GM12878 (cell line): Measurements from ENCODE around the gene PCDHGA1. TPM values are rescaled to one million over a fixed set of nuclear protein-coding genes. Genes with fewer than 3 reads are reported as not detected.

Experiments used
- E2F8 ChIP-seq: fragments of 450-650 bp; IDR thresholded peaks from 2 replicates; pipeline ENCODE4 v1.6.1; 2018; ENCODE audit warnings: mild to moderate bottlenecking, low read depth, moderate library complexity; ENCODE audit not compliant: partially characterized antibody
- GATAD2B ChIP-seq: fragments of 450-650 bp; conservative IDR thresholded peaks from 2 replicates; pipeline ENCODE4 v1.6.1; 2017; ENCODE audit warnings: low read depth, mild to moderate bottlenecking, moderate library complexity
- IKZF2 ChIP-seq, 2 experiments: fragments of 450-650 bp; IDR thresholded peaks; 2 replicates each; pipeline ENCODE4 v1.6.1; 2017; ENCODE audit warnings: mild to moderate bottlenecking in 2 of 2, moderate library complexity in 2 of 2
- POLR2AphosphoS2 ChIP-seq: IDR thresholded peaks from 2 replicates; pipeline ENCODE4 v1.6.1; 2011; ENCODE audit warnings: low read depth, mild to moderate bottlenecking, low read length, improper control_type of control experiment, moderate library complexity
- SIN3A ChIP-seq: IDR thresholded peaks from 2 replicates; pipeline ENCODE4 v1.6.1; 2012; ENCODE audit warnings: low read depth, low read length, improper control_type of control experiment
- polyA plus RNA-seq, 11 experiments: library from polyadenylated mRNA; depleted of rRNA in 4 of 11; unstranded in 6 of 11; stranded (reverse) in 5 of 11; fragments of >200 nt; fragmentation: Nextera tagmentation in 4 of 11; fragmentation: Illumina TruSeq in 1 of 11; extraction: Ambion mirVana in 4 of 11; extraction: Trizol in 1 of 11; gene quantifications; 1 replicate in 1 of 11; 2 replicates in 10 of 11; pipeline versions ENCODE4 v1.2.1 to v1.2.3, GENCODE V29; 2011 to 2016; ENCODE audit warnings: inconsistent platforms in 2 of 11, missing spikeins in 2 of 11, low read depth in 1 of 11
- total RNA-seq, 4 experiments: library from RNA; depleted of rRNA in 3 of 4; stranded (reverse); fragments of >200 nt in 3 of 4; fragmentation: Illumina TruSeq in 1 of 4; extraction: Trizol in 1 of 4; gene quantifications; 2 replicates each; pipeline versions ENCODE4 v1.2.1 to v1.2.3, GENCODE V29; 2013 to 2021
- TF ChIP-seq, protein P1 (sequence below): fragments of 450-650 bp; IDR thresholded peaks from 2 replicates; pipeline ENCODE4 v1.6.1; 2017; ENCODE audit warnings: low read depth, mild to moderate bottlenecking, moderate library complexity
- TF ChIP-seq, protein P2 (sequence below): fragments of 150-350 bp; IDR thresholded peaks from 2 replicates; pipeline ENCODE4 v1.6.1; 2016; ENCODE audit warnings: low read depth, low read length
- TF ChIP-seq, protein P3 (sequence below): fragments of 450-650 bp; formaldehyde crosslinking; IDR thresholded peaks from 2 replicates; pipeline ENCODE4 v1.4.0; 2022; ENCODE audit warnings: mild to moderate bottlenecking, moderate library complexity

Gene PCDHGA1
- total and polyA plus RNA-seq, 10 of the 15 experiments (the other 5 are each of a cell fraction or from before 2014, with no cell fraction given): 0.02 to 0.51 (median 0.19) TPM; not detected in 3

DNA sequence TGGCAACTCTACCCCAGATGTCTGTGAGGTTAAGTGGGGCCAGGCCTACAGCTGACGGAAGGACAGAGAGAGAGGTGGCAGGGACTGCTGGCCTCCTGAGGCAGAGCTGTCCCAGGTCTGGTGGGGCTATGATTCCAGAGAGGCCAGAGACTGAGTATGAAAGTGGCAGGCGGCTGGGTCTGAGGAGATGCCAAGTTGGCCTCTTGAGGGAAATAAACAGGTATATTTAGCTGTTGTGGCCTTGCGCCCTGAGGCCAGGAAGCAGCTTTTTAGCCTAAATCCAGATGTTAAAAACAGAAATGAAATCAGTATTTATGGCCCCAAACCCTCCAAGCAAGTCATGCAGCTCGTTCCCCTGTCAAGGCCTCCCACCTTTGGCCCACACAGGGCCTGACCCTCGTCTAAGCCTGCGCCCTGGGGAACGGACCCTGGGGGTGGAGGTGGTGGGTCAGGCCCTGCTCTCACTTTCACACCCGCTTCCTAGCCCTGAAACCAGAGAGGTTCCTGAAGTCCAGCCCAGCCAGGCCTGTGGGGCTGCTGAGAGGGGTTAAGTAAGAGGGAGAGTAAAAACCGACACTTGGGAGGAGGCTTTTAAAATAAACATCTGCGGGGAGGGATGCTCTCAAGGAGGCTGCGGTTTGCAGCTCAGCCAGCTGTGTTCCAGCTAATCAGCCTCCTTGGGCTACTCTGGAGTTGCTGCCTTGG, 177.2 kb downstream of the PCDHGA1 start (continued):
- TF ChIP-seq, protein P1, sequence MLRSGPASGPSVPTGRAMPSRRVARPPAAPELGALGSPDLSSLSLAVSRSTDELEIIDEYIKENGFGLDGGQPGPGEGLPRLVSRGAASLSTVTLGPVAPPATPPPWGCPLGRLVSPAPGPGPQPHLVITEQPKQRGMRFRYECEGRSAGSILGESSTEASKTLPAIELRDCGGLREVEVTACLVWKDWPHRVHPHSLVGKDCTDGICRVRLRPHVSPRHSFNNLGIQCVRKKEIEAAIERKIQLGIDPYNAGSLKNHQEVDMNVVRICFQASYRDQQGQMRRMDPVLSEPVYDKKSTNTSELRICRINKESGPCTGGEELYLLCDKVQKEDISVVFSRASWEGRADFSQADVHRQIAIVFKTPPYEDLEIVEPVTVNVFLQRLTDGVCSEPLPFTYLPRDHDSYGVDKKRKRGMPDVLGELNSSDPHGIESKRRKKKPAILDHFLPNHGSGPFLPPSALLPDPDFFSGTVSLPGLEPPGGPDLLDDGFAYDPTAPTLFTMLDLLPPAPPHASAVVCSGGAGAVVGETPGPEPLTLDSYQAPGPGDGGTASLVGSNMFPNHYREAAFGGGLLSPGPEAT: no peak
- TF ChIP-seq IKZF2 (IDR thresholded peaks at IDR 0.05): peak; percentile 47 to 52; a peak in 3 of 4 replicates
- TF ChIP-seq GATAD2B: peak; percentile 82
- TF ChIP-seq, protein P2, sequence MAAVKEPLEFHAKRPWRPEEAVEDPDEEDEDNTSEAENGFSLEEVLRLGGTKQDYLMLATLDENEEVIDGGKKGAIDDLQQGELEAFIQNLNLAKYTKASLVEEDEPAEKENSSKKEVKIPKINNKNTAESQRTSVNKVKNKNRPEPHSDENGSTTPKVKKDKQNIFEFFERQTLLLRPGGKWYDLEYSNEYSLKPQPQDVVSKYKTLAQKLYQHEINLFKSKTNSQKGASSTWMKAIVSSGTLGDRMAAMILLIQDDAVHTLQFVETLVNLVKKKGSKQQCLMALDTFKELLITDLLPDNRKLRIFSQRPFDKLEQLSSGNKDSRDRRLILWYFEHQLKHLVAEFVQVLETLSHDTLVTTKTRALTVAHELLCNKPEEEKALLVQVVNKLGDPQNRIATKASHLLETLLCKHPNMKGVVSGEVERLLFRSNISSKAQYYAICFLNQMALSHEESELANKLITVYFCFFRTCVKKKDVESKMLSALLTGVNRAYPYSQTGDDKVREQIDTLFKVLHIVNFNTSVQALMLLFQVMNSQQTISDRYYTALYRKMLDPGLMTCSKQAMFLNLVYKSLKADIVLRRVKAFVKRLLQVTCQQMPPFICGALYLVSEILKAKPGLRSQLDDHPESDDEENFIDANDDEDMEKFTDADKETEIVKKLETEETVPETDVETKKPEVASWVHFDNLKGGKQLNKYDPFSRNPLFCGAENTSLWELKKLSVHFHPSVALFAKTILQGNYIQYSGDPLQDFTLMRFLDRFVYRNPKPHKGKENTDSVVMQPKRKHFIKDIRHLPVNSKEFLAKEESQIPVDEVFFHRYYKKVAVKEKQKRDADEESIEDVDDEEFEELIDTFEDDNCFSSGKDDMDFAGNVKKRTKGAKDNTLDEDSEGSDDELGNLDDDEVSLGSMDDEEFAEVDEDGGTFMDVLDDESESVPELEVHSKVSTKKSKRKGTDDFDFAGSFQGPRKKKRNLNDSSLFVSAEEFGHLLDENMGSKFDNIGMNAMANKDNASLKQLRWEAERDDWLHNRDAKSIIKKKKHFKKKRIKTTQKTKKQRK: no peak
- TF ChIP-seq E2F8: no peak
- TF ChIP-seq, protein P3, sequence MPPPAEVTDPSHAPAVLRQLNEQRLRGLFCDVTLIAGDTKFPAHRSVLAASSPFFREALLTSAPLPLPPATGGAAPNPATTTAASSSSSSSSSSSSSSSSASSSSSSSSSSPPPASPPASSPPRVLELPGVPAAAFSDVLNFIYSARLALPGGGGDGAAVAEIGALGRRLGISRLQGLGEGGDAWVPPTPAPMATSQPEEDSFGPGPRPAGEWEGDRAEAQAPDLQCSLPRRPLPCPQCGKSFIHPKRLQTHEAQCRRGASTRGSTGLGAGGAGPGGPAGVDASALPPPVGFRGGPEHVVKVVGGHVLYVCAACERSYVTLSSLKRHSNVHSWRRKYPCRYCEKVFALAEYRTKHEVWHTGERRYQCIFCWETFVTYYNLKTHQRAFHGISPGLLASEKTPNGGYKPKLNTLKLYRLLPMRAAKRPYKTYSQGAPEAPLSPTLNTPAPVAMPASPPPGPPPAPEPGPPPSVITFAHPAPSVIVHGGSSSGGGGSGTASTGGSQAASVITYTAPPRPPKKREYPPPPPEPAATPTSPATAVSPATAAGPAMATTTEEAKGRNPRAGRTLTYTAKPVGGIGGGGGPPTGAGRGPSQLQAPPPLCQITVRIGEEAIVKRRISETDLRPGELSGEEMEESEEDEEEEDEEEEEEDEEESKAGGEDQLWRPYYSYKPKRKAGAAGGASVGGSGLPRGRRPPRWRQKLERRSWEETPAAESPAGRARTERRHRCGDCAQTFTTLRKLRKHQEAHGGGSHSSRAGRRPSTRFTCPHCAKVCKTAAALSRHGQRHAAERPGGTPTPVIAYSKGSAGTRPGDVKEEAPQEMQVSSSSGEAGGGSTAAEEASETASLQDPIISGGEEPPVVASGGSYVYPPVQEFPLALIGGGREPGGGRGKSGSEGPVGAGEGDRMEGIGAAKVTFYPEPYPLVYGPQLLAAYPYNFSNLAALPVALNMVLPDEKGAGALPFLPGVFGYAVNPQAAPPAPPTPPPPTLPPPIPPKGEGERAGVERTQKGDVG (CRISPR knock-in tag): no peak
- TF ChIP-seq POLR2AphosphoS2: no peak
- 0 out of 2 replicates have a peak, but pooled peaks have one; percentile 50 for TF ChIP-seq SIN3A
